Measurements from ENCODE around the gene TIAM2.

Gene TIAM2

GRCh38 chr6:155275808-155276480 lies 280.8 kb downstream of the TIAM2 start:
- DNase-seq (ENCODE audit: low read depth in 1 of 2, low spot score in 1 of 2) = no peak
- TF ChIP-seq CTCF (IDR thresholded peaks at IDR 0.05; ENCODE audit: insufficient read depth, low read length) = no peak
- no peaks in the 10 kb centered on the region for H3K27me3 ChIP-seq (ENCODE audit: insufficient read depth, poor library complexity, severe bottlenecking)
- H3K27ac ChIP-seq (replicated peaks) = no peak overlapping the region
- H3K4me3 ChIP-seq (replicated peaks; ENCODE audit: insufficient read depth, low read length) = no peak overlapping the region

GRCh38 chr6:155276638-155277037 lies 281.5 kb downstream of the TIAM2 start:
- Histone ChIP-seq H3K27me3 (ENCODE audit: insufficient read depth, poor library complexity, severe bottlenecking) (no peaks in the 10 kb centered on the region), H3K4me3 (replicated peaks; ENCODE audit: insufficient read depth, low read length) (no peak overlapping the region), H3K27ac (replicated peaks) (no peak overlapping the region)
- DNase-seq (ENCODE audit: low read depth in 1 of 2, low spot score in 1 of 2) = no peak
- TF ChIP-seq REST (IDR thresholded peaks at IDR 0.05; ENCODE audit: insufficient replicate concordance, low read depth) (no peak), POLR2AphosphoS5 (IDR thresholded peaks at IDR 0.05; ENCODE audit: low read depth) (no peak), SPI1 (IDR thresholded peaks at IDR 0.05; ENCODE audit: borderline replicate concordance, low read depth) (no peak), CTCF (IDR thresholded peaks at IDR 0.05; ENCODE audit: insufficient read depth, low read length) (no peak), GABPA (IDR thresholded peaks at IDR 0.05; ENCODE audit: low read depth) (no peak)

GRCh38 chr6:155278319-155279049 lies 283.4 kb downstream of the TIAM2 start:
- DNase-seq (ENCODE audit: low read depth in 1 of 2, low spot score in 1 of 2) = no peak
- TF ChIP-seq POLR2AphosphoS5 (IDR thresholded peaks at IDR 0.05; ENCODE audit: low read depth) (no peak), REST (IDR thresholded peaks at IDR 0.05; ENCODE audit: insufficient replicate concordance, low read depth) (no peak), SPI1 (IDR thresholded peaks at IDR 0.05; ENCODE audit: borderline replicate concordance, low read depth) (no peak), CTCF (IDR thresholded peaks at IDR 0.05; ENCODE audit: insufficient read depth, low read length) (no peak)
- no peaks in the 10 kb centered on the region for H3K27me3 ChIP-seq (ENCODE audit: insufficient read depth, poor library complexity, severe bottlenecking)
- no peak overlapping the region for H3K27ac ChIP-seq (replicated peaks)
- H3K4me3 ChIP-seq (replicated peaks; ENCODE audit: insufficient read depth, low read length) = no peak overlapping the region
